ENCODE data around the gene SIAH3.

Gene SIAH3

DNA sequence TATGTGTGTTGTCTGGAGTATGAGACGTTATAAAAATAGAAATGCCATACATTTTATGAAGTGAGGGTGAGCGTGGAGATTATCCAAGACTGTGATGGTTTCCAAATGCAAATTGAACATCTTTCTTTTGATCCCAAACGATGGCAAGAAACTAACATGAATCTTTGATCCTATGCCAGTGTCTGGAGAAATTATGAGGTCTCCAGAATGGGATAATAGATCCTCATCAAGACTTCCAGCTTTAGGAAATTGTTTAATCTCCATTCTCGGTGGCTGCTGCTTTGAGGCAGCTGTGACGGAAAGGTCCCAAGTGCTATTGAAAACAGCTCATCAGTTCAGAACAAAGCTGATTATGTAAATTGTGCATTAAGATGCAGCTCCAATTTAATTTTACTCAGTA, 118.6 kb downstream of the SIAH3 start:
- H3K4me1 ChIP-seq (ENCODE audit: low read length), result no peaks in the 10 kb centered on the region
- no peak for DNase-seq
- no peak overlapping the region for H2AFZ ChIP-seq (ENCODE audit: low read length)
- H3K79me2 ChIP-seq (ENCODE audit: low read length), result no peaks in the 10 kb centered on the region
- H3K9ac ChIP-seq (ENCODE audit: low read length), result no peak overlapping the region
- H3K4me3 ChIP-seq (ENCODE audit: low read length), result no peak overlapping the region
- H3K9me3 ChIP-seq (replicated peaks; ENCODE audit: insufficient read depth, low read length), result no peaks in the 10 kb centered on the region
- H3K27ac ChIP-seq (ENCODE audit: low read length), result no peak overlapping the region
- no peak overlapping the region for H3K4me2 ChIP-seq (ENCODE audit: low read depth, low read length)
- H4K20me1 ChIP-seq (ENCODE audit: insufficient read depth, low read length), result no peaks in the 10 kb centered on the region
- H3K36me3 ChIP-seq (replicated peaks; ENCODE audit: insufficient read depth, low read length), result no peaks in the 10 kb centered on the region
- TF ChIP-seq EZH2phosphoT487 (IDR thresholded peaks at IDR 0.05; ENCODE audit: low read length), result no peak
- TF ChIP-seq EZH2 (optimal IDR thresholded peaks at IDR 0.05; ENCODE audit: low read depth, low read length), result no peak
- TF ChIP-seq, protein P1, sequence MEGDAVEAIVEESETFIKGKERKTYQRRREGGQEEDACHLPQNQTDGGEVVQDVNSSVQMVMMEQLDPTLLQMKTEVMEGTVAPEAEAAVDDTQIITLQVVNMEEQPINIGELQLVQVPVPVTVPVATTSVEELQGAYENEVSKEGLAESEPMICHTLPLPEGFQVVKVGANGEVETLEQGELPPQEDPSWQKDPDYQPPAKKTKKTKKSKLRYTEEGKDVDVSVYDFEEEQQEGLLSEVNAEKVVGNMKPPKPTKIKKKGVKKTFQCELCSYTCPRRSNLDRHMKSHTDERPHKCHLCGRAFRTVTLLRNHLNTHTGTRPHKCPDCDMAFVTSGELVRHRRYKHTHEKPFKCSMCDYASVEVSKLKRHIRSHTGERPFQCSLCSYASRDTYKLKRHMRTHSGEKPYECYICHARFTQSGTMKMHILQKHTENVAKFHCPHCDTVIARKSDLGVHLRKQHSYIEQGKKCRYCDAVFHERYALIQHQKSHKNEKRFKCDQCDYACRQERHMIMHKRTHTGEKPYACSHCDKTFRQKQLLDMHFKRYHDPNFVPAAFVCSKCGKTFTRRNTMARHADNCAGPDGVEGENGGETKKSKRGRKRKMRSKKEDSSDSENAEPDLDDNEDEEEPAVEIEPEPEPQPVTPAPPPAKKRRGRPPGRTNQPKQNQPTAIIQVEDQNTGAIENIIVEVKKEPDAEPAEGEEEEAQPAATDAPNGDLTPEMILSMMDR (IDR thresholded peaks at IDR 0.05; ENCODE audit: low read length), result no peak
- H3F3A ChIP-seq (ENCODE audit: insufficient read depth, low read length), result no peaks in the 10 kb centered on the region
- no peaks in the 10 kb centered on the region for H3K27me3 ChIP-seq (replicated peaks; ENCODE audit: insufficient read depth, low read length)
- no peaks in the 10 kb centered on the region for H3K9me2 ChIP-seq (replicated peaks; ENCODE audit: insufficient read depth, low read length)

DNA sequence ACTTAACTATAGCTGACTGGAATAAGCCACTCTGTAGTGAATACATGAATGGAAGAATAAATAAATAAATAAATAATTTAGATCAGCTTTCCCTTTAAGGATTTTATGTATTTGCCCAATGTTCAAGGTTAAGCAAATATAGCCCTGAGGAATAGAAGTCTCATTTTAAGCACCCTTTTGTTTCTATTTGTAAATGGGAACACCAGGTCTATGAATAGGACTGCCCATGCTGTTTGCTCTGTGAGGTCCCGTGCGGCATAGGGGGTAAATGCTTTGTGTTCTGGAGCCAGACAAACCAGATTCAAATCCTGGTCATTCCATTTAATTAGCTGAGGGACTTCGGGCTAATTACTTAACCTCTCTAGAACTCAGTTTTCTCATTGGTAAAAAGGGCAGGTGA, 120.1 kb downstream of the SIAH3 start:
- H4K20me1 ChIP-seq (ENCODE audit: insufficient read depth, low read length), result no peaks in the 10 kb centered on the region
- H3K9ac ChIP-seq (ENCODE audit: low read length), result no peak overlapping the region
- no peak overlapping the region for H3K4me3 ChIP-seq (ENCODE audit: low read length)
- no peaks in the 10 kb centered on the region for H3F3A ChIP-seq (ENCODE audit: insufficient read depth, low read length)
- no peak overlapping the region for H3K4me2 ChIP-seq (ENCODE audit: low read depth, low read length)
- no peaks in the 10 kb centered on the region for H3K4me1 ChIP-seq (ENCODE audit: low read length)
- no peak overlapping the region for H3K27ac ChIP-seq (ENCODE audit: low read length)
- no peak for DNase-seq
- no peaks in the 10 kb centered on the region for H3K9me2 ChIP-seq (replicated peaks; ENCODE audit: insufficient read depth, low read length)
- no peaks in the 10 kb centered on the region for H3K9me3 ChIP-seq (replicated peaks; ENCODE audit: insufficient read depth, low read length)
- no peaks in the 10 kb centered on the region for H3K79me2 ChIP-seq (ENCODE audit: low read length)
- no peaks in the 10 kb centered on the region for H3K27me3 ChIP-seq (replicated peaks; ENCODE audit: insufficient read depth, low read length)
- H2AFZ ChIP-seq (ENCODE audit: low read length), result no peak overlapping the region
- no peaks in the 10 kb centered on the region for H3K36me3 ChIP-seq (replicated peaks; ENCODE audit: insufficient read depth, low read length)
- TF ChIP-seq, protein P1 (IDR thresholded peaks at IDR 0.05; ENCODE audit: low read length), result no peak
- no peak for TF ChIP-seq EZH2phosphoT487 (IDR thresholded peaks at IDR 0.05; ENCODE audit: low read length)
- no peak for TF ChIP-seq EZH2 (optimal IDR thresholded peaks at IDR 0.05; ENCODE audit: low read depth, low read length)

DNA sequence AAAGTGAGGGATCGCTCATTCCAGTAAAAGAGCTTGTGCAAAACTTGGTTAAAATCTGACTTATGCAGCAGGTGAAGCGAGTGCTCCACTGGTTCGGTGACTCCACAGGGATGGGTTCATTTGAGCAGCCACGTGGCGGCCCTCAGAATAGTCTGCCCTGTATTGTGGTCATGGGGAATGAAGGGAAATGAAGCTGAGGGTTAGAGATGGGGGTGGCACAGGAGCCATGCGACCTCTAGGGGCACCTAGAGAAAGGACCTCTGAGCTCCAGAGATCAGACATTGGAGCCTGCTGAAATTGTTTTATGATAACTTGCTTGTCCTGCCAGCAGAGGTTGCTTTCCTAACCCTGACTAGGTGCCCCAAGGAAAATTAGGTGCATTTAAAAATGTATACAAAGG, 122.8 kb downstream of the SIAH3 start:
- H3K9ac ChIP-seq (ENCODE audit: low read length), result no peak overlapping the region
- H3K36me3 ChIP-seq (replicated peaks; ENCODE audit: insufficient read depth, low read length), result no peaks in the 10 kb centered on the region
- no peak overlapping the region for H3K27ac ChIP-seq (ENCODE audit: low read length)
- H3F3A ChIP-seq (ENCODE audit: insufficient read depth, low read length), result no peaks in the 10 kb centered on the region
- peak; percentile 7 for DNase-seq
- H2AFZ ChIP-seq (ENCODE audit: low read length), result no peak overlapping the region
- no peaks in the 10 kb centered on the region for H3K4me1 ChIP-seq (ENCODE audit: low read length)
- no peaks in the 10 kb centered on the region for H3K27me3 ChIP-seq (replicated peaks; ENCODE audit: insufficient read depth, low read length)
- H4K20me1 ChIP-seq (ENCODE audit: insufficient read depth, low read length), result no peaks in the 10 kb centered on the region
- no peaks in the 10 kb centered on the region for H3K9me3 ChIP-seq (replicated peaks; ENCODE audit: insufficient read depth, low read length)
- H3K4me2 ChIP-seq (ENCODE audit: low read depth, low read length), result no peak overlapping the region
- no peak for TF ChIP-seq EZH2 (optimal IDR thresholded peaks at IDR 0.05; ENCODE audit: low read depth, low read length)
- TF ChIP-seq, protein P1 (IDR thresholded peaks at IDR 0.05; ENCODE audit: low read length), result peak; percentile 45
- H3K4me3 ChIP-seq (ENCODE audit: low read length), result no peak overlapping the region
- no peaks in the 10 kb centered on the region for H3K79me2 ChIP-seq (ENCODE audit: low read length)
- no peaks in the 10 kb centered on the region for H3K9me2 ChIP-seq (replicated peaks; ENCODE audit: insufficient read depth, low read length)
